ENCODE results near the gene CDC5L. TPM values are rescaled to one million over a fixed set of nuclear protein-coding genes. Genes with fewer than 3 reads are reported as not detected.

CDC5L gene
- total and polyA plus RNA-seq, 9 donors = 13.0 to 24.0 (median 19.5) TPM

- Histone ChIP-seq H3K27me3 (no peaks in the 10 kb centered on the region), H3K9me3 (no peaks in the 10 kb centered on the region), H3K36me3 (no peaks in the 10 kb centered on the region), H3K4me1 (ENCODE audit: insufficient read depth) (peaks cover 5% of the 10 kb centered on the region), H3K27ac (no peak overlapping the region), H3K4me3 (no peak overlapping the region)
- DNase-seq = no peak
- intact Hi-C loops (cut with DNase I) = no loop called here
- WGBS, 3 donors = 80 to 82% (median 81%) methylated on average over 12 of the region's 12 CpGs
- TF ChIP-seq POLR2A (IDR thresholded peaks at IDR 0.05) = no peak
- TF ChIP-seq EP300 (IDR thresholded peaks at IDR 0.05) = no peak
- TF ChIP-seq, protein P1, sequence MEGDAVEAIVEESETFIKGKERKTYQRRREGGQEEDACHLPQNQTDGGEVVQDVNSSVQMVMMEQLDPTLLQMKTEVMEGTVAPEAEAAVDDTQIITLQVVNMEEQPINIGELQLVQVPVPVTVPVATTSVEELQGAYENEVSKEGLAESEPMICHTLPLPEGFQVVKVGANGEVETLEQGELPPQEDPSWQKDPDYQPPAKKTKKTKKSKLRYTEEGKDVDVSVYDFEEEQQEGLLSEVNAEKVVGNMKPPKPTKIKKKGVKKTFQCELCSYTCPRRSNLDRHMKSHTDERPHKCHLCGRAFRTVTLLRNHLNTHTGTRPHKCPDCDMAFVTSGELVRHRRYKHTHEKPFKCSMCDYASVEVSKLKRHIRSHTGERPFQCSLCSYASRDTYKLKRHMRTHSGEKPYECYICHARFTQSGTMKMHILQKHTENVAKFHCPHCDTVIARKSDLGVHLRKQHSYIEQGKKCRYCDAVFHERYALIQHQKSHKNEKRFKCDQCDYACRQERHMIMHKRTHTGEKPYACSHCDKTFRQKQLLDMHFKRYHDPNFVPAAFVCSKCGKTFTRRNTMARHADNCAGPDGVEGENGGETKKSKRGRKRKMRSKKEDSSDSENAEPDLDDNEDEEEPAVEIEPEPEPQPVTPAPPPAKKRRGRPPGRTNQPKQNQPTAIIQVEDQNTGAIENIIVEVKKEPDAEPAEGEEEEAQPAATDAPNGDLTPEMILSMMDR (IDR thresholded peaks at IDR 0.05) = no peak
Measured at GRCh38 chr6:44485601-44486401, 98.3 kb downstream of the CDC5L start.

- Histone ChIP-seq H3K4me1 (ENCODE audit: insufficient read depth) (peaks cover 5% of the 10 kb centered on the region), H3K4me3 (no peak overlapping the region), H3K27ac (no peak overlapping the region), H3K27me3 (no peaks in the 10 kb centered on the region), H3K9me3 (no peaks in the 10 kb centered on the region), H3K36me3 (no peaks in the 10 kb centered on the region)
- intact Hi-C loops (cut with DNase I) = no loop called here
- TF ChIP-seq, protein P1 (IDR thresholded peaks at IDR 0.05) = no peak
- no peak for TF ChIP-seq EP300 (IDR thresholded peaks at IDR 0.05)
- no peak for TF ChIP-seq POLR2A (IDR thresholded peaks at IDR 0.05)
- DNase-seq = no peak
- 86 to 100% (median 87%) methylated on average over 1 of the region's 1 CpG for WGBS, 3 donors
Measured at GRCh38 chr6:44487002-44487401, 99.5 kb downstream of the CDC5L start.

DNA sequence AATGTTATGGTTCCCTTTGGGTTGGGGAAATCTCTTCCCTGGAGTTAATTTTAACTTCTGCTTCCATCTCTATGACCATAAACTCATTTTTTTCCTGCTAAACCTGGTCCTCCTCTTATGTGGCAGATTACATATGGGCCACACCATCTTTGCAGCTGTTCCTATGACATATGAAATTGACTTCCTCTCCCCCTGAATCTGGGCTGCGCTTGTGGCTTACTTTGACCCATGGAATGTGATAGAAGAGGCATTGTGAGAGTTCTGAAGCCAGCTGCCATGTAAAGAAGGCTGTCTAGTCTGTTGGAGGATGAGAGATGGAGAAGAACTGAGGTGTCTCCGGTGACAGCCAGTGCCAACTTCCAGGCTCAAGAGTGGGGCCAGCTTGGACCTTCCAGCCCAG lies 100.1 kb downstream of the CDC5L start:
- intact Hi-C loops (cut with DNase I) = no loop called here

DNA sequence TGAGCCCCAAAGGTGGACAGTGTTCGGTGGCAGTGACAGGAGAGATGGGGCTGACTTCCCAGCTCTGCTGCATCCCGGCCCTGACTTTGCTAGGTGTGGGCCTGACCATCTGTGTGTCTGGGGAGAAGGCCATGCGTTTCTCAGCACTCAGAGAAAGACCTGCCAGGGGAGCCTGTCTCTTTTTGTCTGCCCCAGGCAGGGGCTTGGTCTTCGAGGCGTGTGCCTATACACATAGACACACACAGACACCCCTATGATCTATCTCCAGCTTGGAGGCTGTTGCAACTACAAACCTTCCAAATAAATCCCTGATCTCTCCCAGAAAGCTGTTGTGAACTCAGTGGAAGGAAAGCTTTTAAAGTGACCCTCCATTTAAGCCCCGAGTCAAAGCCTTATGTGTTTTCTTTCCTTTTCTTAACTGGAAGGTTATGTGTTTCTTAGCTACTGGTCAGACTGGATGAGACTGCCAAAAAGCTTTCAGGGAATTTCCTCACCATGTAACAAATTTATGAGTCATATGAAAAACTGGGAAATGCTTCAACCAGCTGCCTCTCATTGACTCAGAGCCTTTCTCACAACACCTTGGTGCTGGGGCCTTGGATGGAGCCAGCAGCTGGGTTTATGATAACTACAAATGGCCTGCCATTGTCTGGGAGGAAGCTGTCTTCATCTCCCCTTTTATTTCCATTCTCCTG lies 102.6 kb downstream of the CDC5L start:
- Histone ChIP-seq H3K4me3 (no peak overlapping the region), H3K36me3 (no peaks in the 10 kb centered on the region), H3K27ac (peak overlapping the region in 1 of 2 donors; percentile 28), H3K27me3 (no peaks in the 10 kb centered on the region), H3K9me3 (no peaks in the 10 kb centered on the region), H3K4me1 (ENCODE audit: insufficient read depth) (peaks cover 5% of the 10 kb centered on the region)
- intact Hi-C loops (cut with DNase I) = no loop called here
- no peak for TF ChIP-seq POLR2A (IDR thresholded peaks at IDR 0.05)
- TF ChIP-seq, protein P1 (IDR thresholded peaks at IDR 0.05) = no peak
- no peak for TF ChIP-seq EP300 (IDR thresholded peaks at IDR 0.05)
- DNase-seq = peak in 3 of 5 donors; percentile 38 to 61 (median 42)
- 19 to 37% (median 33%) methylated on average over 6 of the region's 6 CpGs for WGBS, 3 donors

More for the DNA sequence above, 100.1 kb downstream of the CDC5L start:
- Histone ChIP-seq H3K27me3 (no peaks in the 10 kb centered on the region), H3K4me3 (no peak overlapping the region), H3K27ac (no peak overlapping the region), H3K36me3 (no peaks in the 10 kb centered on the region), H3K9me3 (no peaks in the 10 kb centered on the region), H3K4me1 (ENCODE audit: insufficient read depth) (peaks cover 5% of the 10 kb centered on the region)
- TF ChIP-seq POLR2A (IDR thresholded peaks at IDR 0.05) (no peak), EP300 (IDR thresholded peaks at IDR 0.05) (no peak)
- TF ChIP-seq, protein P1 (IDR thresholded peaks at IDR 0.05) = no peak
- WGBS, 3 donors = 93 to 100% (median 97%) methylated on average over 2 of the region's 2 CpGs
- no peak for DNase-seq
